ENCODE measurements around the gene MUTYH.

MUTYH gene

DNA sequence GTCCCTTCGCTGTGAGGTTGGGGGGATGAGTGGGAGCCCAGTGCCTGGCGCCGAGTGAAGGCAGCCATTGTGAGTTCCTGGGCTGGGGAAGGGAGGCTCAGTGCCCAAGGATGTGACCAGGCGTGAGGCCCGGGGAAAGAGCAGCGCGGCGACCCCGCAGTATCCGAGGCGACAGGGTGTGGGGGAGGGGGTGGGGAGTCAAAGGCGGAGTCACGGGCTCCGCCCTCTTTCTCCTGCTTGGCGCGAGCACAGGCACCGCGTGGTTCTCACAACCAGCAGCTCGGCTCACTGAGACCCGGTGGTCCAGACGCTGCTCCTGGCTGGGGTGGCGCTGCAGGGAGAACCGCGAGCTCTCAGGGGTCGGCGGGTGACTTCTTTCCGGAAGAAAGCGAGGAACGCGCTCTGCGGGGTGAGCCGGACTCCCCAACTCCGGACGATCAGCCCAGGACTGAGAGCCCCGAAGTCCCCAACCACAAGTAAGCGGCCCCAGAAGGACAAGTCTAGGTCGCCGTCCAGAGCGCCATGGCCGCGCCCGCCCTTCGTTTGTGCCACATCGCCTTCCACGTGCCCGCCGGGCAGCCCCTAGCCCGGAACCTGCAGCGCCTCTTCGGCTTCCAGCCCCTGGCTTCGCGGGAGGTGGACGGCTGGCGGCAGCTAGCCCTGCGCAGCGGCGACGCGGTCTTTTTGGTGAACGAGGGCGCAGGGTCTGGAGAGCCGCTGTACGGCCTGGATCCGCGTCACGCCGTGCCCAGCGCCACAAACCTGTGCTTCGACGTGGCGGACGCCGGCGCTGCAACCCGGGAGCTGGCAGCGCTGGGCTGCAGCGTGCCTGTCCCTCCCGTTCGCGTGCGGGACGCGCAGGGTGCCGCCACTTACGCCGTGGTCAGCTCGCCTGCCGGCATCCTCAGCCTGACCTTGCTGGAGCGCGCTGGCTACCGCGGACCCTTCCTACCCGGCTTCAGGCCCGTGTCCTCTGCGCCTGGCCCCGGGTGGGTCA lies 13.3 kb downstream of the MUTYH start, which contains the start of gene HPDL:
TSS of gene HPDL (plus strand) at position 269 of the 997 bp plus-strand sequence. CDS start at position 523, 254 bp downstream.
- TF ChIP-seq, protein P1, sequence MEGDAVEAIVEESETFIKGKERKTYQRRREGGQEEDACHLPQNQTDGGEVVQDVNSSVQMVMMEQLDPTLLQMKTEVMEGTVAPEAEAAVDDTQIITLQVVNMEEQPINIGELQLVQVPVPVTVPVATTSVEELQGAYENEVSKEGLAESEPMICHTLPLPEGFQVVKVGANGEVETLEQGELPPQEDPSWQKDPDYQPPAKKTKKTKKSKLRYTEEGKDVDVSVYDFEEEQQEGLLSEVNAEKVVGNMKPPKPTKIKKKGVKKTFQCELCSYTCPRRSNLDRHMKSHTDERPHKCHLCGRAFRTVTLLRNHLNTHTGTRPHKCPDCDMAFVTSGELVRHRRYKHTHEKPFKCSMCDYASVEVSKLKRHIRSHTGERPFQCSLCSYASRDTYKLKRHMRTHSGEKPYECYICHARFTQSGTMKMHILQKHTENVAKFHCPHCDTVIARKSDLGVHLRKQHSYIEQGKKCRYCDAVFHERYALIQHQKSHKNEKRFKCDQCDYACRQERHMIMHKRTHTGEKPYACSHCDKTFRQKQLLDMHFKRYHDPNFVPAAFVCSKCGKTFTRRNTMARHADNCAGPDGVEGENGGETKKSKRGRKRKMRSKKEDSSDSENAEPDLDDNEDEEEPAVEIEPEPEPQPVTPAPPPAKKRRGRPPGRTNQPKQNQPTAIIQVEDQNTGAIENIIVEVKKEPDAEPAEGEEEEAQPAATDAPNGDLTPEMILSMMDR (IDR thresholded peaks at IDR 0.05) = no peak

DNA sequence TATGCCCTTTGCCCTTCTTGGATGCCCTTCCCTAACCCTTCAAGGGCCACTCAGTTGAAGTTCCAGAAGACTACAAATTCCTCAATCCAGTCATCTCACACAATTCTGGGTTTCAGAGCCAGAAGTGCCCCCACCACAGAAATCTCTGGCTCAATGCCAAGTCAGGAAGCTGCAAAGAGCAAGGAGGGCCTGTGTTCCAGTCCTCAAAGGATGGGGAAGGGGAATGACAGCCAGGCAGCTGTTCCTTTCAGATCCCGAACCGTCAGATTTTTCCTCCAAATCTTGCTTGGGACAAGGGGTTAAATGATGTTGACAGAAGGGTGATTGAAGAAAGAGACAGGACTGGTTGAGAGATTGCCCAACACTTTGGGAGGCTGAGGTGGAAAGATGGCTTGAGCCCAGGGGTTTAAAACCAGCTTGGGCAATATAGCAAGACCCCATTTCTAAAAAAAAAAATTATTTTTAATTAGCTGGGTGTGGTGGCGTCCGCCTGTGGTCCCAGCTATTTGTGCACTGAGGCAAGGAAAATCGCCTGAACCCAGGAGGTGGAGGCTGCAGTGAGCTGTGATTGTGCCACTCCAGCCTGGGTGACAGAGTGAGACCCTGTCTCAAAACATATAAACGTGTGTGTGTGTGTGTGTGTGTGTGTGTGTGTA lies 14.3 kb downstream of the MUTYH start:
- TF ChIP-seq, protein P1 (IDR thresholded peaks at IDR 0.05) = no peak

GRCh38 chr1:45322486-45323040 lies 17.7 kb downstream of the MUTYH start:
- TF ChIP-seq, protein P1 (IDR thresholded peaks at IDR 0.05) = no peak

GRCh38 chr1:45321444-45321843 lies 18.8 kb downstream of the MUTYH start:
- TF ChIP-seq, protein P1 (IDR thresholded peaks at IDR 0.05) = no peak

- TF ChIP-seq, protein P1 (IDR thresholded peaks at IDR 0.05) = no peak
Observed at GRCh38 chr1:45319761-45320160, 20.5 kb downstream of the MUTYH start.

GRCh38 chr1:45317166-45317565 lies 23.1 kb downstream of the MUTYH start:
- TF ChIP-seq, protein P1 (IDR thresholded peaks at IDR 0.05) = no peak

GRCh38 chr1:45314266-45314665 lies 26.0 kb downstream of the MUTYH start:
- TF ChIP-seq, protein P1 (IDR thresholded peaks at IDR 0.05) = no peak

Data from LNCAP (cell line).